ENCODE measurements around the gene ABL1. TPM values are rescaled to one million over a fixed set of nuclear protein-coding genes. Genes with fewer than 3 reads are reported as not detected.

Gene ABL1
- polyA plus RNA-seq, 3 donors = 73.5 to 86.1 (median 79.0) TPM

DNA sequence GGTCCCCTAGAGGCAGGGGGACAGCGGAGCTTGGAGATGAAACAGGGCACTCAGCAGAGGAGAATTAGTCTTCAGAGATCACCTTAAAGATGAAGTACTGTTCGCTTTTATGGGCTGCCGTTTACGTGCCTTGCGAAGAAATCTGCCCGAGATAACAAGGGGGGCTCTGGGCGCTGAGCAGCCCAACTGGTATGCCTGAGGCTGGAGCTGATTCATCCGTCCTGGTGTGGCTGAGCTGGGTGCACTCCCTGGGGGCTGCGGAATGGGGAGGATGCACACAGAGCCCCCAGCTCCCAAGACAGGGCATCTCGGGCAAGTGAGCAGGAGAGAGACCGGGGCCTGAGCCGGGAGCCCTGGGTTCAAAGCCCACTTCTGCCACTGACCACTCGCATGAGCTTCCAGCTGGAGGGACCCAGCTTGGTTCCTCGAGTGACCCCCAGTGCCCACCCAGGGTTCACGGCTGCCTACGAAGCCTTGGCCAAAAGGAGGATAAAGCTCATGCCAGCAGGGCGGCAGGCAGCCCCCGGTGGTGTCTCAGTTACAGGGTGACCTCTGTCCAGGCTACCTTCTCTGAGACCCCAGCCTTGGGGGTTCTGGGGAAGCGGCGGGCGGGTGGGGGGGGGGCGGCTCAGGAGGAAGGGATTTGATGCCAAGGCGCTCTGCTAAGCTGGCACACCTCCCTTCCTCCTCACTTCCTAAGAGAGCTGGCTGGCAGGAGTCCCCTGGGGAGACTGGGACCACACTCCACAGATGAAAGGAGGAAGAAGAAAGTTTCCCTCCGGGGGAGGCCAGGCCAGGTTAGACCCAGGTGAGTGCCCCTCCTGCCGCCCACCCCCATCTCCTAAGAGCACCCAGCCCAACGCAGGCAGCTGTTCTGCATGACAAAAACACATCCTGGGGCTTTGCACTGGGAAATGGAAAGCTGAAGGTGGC, 98.3 kb downstream of the ABL1 start:
- no peak for DNase-seq (ENCODE audit: extremely low read depth in 1 of 11, low read depth in 9 of 11, low spot score in 4 of 11)

GRCh38 chr9:130934246-130934645, 99.2 kb downstream of the ABL1 start:
- DNase-seq (ENCODE audit: extremely low read depth in 1 of 11, low read depth in 9 of 11, low spot score in 4 of 11) = no peak

GRCh38 chr9:130934702-130935647, 99.9 kb downstream of the ABL1 start:
- DNase-seq (ENCODE audit: extremely low read depth in 1 of 11, low read depth in 9 of 11, low spot score in 4 of 11) = no peak

- DNase-seq (ENCODE audit: extremely low read depth in 1 of 11, low read depth in 9 of 11, low spot score in 4 of 11) = no peak
Observed at GRCh38 chr9:130935648-130936271, 100.7 kb downstream of the ABL1 start.

- no peak for DNase-seq (ENCODE audit: extremely low read depth in 1 of 11, low read depth in 9 of 11, low spot score in 4 of 11)
Observed at GRCh38 chr9:130936285-130937117, 101.4 kb downstream of the ABL1 start.

Other genes starting within 250 kb of the ABL1 start
- gene PRDM12, start 170.7 kb upstream of the ABL1 start, polyA plus RNA-seq (ENCODE audit: insufficient read length in 3 of 3) = not detected
- 10 to 100 TPM; 40.5 to 43.4 (median 42.8) TPM for gene EXOSC2, start 141.5 kb upstream of the ABL1 start, polyA plus RNA-seq (ENCODE audit: insufficient read length in 3 of 3)
- gene QRFP, start 61.6 kb downstream of the ABL1 start, polyA plus RNA-seq (ENCODE audit: insufficient read length in 3 of 3) = under 1 TPM; 0.34 to 0.57 (median 0.36) TPM
- gene FIBCD1, start 104.0 kb downstream of the ABL1 start, polyA plus RNA-seq (ENCODE audit: insufficient read length in 3 of 3) = under 1 TPM; 0.47 to 0.56 (median 0.54) TPM
- 10 to 100 TPM; 28.4 to 36.7 (median 28.7) TPM for gene LAMC3, start 173.9 kb downstream of the ABL1 start, polyA plus RNA-seq (ENCODE audit: insufficient read length in 3 of 3)